BJ (cell line): ENCODE measurements around the gene MRGPRG. TPM values are rescaled to one million over a fixed set of nuclear protein-coding genes. Genes with fewer than 3 reads are reported as not detected.
A peak's percentile ranks its signal among the peaks of the same experiment; 100 is the strongest.
"Not testable (repeated sequence)": the region's sequence is repeated elsewhere in the genome, so short reads cannot be mapped to it uniquely, and the experiment has no call there.

Experiments
- CTCF ChIA-PET: fragments of 350-600 bp; formaldehyde crosslinking; extraction: SDS; loops from one replicate; lab custom pipeline; 2021; ENCODE audit warnings: antibody characterized with exemption, inconsistent platforms; lab: Yijun Ruan, JAX
- POLR2A ChIA-PET: fragments of 300-600 bp; sonication (Branson Sonifier 250); formaldehyde crosslinking; extraction: SDS; loops from one replicate; lab custom pipeline; 2021; ENCODE audit warnings: antibody characterized with exemption; lab: Charles Lee
- DNase-seq: peaks from one replicate; pipeline ENCODE4 v3.0.0-alpha.2; 2011; ENCODE audit warnings: low read depth
- H3K27me3 ChIP-seq: 2 replicates; pipeline ENCODE4 v1.6.0; 2011; ENCODE audit warnings: low read length; ENCODE audit not compliant: control insufficient read depth, insufficient read depth
- H3K36me3 ChIP-seq: 2 replicates; pipeline ENCODE4 v1.5.1; 2011; ENCODE audit warnings: low read length; ENCODE audit not compliant: control insufficient read depth, insufficient read depth
- H3K4me3 ChIP-seq: 2 replicates; pipeline ENCODE4 v1.5.1; 2011; ENCODE audit warnings: low read depth, mild to moderate bottlenecking, control low read depth, low read length
- polyA plus RNA-seq: library from polyadenylated mRNA; depleted of rRNA; stranded (reverse); fragments of >200 nt; gene quantifications from 2 replicates; pipeline ENCODE4 v1.2.3, GENCODE V29; 2011; rRNA removed
- TF ChIP-seq, protein P1 (sequence below): IDR thresholded peaks from 2 replicates; pipeline ENCODE4 v1.5.1; 2011; ENCODE audit warnings: low read depth, mild to moderate bottlenecking, control low read depth, inconsistent platforms, low read length, moderate library complexity; ENCODE audit not compliant: insufficient read depth

MRGPRG gene
- polyA plus RNA-seq, 1 experiment, result not detected

DNA sequence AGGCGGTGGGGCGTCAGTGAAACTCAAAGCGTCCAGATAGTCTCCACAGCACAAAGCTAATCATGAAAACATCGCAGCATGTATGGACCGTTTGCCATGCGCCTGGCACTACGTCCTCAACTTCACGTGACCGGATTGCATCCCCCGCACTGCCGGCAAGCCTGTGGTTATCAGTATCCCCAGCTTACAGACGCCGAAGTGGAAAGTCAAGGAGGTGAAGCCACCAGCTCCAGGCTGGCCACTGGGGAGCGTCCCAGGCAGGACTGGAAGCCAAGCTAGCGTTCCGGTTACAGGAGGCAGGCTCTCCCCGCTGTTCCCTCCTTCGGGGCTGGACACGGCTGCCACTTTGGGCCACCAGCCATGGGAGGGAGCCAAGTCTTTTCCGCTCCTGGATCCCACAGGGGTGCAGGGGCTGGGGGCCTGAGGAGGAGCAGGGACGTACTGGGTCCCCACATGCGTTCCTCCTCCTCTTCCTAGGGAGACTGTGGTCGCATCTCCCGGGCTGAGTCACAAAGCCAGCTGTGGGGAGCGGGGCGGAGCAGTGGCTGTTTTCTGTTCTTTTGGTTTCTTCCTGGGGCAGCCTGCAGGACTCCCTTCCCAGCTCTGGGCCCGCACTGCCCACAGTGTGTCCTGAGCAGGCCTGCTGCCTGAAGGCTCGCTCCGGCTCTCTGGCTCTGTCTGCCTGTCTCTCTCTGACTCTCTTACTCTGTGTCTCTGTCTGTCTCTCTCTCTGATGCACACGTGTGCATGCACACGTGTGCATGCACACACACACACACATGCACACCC, 49.2 kb downstream of the MRGPRG start:
- TF ChIP-seq, protein P1, sequence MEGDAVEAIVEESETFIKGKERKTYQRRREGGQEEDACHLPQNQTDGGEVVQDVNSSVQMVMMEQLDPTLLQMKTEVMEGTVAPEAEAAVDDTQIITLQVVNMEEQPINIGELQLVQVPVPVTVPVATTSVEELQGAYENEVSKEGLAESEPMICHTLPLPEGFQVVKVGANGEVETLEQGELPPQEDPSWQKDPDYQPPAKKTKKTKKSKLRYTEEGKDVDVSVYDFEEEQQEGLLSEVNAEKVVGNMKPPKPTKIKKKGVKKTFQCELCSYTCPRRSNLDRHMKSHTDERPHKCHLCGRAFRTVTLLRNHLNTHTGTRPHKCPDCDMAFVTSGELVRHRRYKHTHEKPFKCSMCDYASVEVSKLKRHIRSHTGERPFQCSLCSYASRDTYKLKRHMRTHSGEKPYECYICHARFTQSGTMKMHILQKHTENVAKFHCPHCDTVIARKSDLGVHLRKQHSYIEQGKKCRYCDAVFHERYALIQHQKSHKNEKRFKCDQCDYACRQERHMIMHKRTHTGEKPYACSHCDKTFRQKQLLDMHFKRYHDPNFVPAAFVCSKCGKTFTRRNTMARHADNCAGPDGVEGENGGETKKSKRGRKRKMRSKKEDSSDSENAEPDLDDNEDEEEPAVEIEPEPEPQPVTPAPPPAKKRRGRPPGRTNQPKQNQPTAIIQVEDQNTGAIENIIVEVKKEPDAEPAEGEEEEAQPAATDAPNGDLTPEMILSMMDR, result 0 out of 2 replicates have a peak, but pooled peaks have one; percentile 17
- no peaks in the 10 kb centered on the region for H3K36me3 ChIP-seq
- ChIA-PET CTCF (interaction anchor here (0.6 to 1.6 kb wide), 3 partner anchors 26 to 274 kb away, joined by 3 to 4 read pairs (median 3); no protein-coding TSS in a partner anchor), POLR2A (interaction anchor here (0.6 to 0.8 kb wide), 2 partner anchors 57 to 160 kb away, joined by 5 to 22 read pairs; no protein-coding TSS in a partner anchor)
- DNase-seq, result no peak
- peaks cover 6% of the 10 kb centered on the region; the same call in 1 of the 2 replicates for H3K27me3 ChIP-seq
- peak overlapping the region; percentile 41 for H3K4me3 ChIP-seq

DNA sequence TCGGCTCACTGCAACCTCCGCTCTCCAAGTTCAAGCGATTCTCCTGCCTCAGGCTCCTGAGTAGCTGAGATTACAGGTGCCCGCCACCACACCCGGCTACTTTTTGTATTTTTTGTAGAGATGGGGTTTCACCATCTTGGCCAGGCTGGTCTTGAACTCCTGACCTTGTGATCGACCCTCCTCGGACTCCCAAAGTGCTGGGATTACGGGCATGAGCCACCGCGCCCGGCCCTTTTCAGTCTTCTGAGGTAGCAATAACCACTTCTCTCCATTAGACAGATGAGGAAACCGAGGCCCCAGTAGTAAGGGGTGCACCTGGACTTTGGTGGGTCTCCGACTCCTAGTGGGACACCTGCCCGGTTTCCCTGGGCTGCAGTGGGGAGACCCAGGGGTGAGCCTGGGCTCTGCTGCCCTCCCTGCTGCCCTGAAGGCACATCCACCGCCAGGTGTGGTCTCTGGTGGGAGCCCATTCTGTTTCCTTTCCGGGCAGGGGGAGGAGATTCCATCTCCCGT, 49.8 kb downstream of the MRGPRG start:
- DNase-seq, H3K36me3 ChIP-seq, H3K27me3 ChIP-seq: not testable (repeated sequence)
- CTCF ChIA-PET, result interaction anchor here (1.0 to 1.6 kb wide), 2 partner anchors 27 to 53 kb away, joined by 3 to 4 read pairs; no protein-coding TSS in a partner anchor
- peak overlapping the region; percentile 41 for H3K4me3 ChIP-seq
- POLR2A ChIA-PET, result interaction anchor here (0.6 to 0.8 kb wide), 2 partner anchors 57 to 159 kb away, joined by 5 to 22 read pairs; no protein-coding TSS in a partner anchor

Other genes starting within 250 kb of the MRGPRG start
- 65.1 and 67.0 TPM in 2 replicates for gene NAP1L4, start 226.5 kb downstream of the MRGPRG start, polyA plus RNA-seq
- 161 and 175 TPM in 2 replicates for gene CARS1, start 161.4 kb downstream of the MRGPRG start, polyA plus RNA-seq
- 10.4 and 20.8 TPM in 2 replicates for gene OSBPL5, start 53.5 kb downstream of the MRGPRG start, polyA plus RNA-seq
- not detected in 2 replicates for gene MRGPRE, start 13.6 kb upstream of the MRGPRG start, polyA plus RNA-seq
- gene ZNF195, start 160.3 kb upstream of the MRGPRG start, polyA plus RNA-seq, result 10.2 and 14.1 TPM in 2 replicates